Activated CD4-positive, alpha-beta T cell treated with anti-CD3 and anti-CD28 coated beads, Interleukin-10, Interleukin-2, amounts not matched to agents 100 ng/mL and 50 ng/mL, durations not matched to agents 16 hours and 8 hours (primary cell): Measurements from ENCODE around the gene PCDHGB2.
A peak's percentile ranks its signal among the peaks of the same experiment; 100 is the strongest.
"Not testable (repeated sequence)": the region's sequence is repeated elsewhere in the genome, so short reads cannot be mapped to it uniquely, and the experiment has no call there.

Experiments
- DNase-seq: peaks from one replicate; pipeline ENCODE4 v3.0.0-alpha.2; 2020

The PCDHGB2 gene

DNA sequence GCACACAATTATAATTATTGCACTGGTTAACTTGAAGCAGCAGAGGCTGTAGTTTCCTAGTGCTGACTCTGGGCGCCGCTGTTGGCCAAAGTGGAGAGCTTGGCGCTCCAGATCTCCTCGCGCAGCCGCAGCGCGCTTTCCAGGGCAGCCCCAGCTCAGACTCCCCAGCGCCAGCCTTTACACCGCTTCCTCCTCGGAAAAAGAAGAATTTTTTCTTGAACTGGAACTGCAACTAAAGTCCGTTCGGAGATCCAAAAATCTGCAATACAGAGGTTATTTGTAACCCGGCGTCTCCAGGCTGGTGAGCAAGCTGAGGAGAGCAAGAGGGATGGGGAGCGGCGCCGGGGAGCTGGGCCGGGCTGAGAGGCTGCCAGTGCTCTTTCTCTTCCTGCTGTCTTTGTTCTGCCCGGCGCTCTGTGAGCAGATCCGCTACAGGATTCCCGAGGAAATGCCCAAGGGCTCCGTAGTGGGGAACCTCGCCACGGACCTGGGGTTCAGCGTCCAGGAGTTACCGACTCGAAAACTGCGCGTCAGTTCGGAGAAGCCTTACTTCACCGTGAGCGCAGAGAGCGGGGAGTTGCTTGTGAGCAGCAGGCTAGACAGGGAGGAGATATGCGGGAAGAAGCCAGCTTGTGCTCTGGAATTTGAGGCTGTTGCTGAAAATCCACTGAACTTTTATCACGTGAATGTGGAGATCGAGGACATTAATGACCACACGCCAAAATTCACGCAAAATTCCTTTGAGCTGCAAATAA lies 27.9 kb downstream of the PCDHGB2 start, which contains the start of gene PCDHGB4:
TSS of gene PCDHGB4 (plus strand) at position 142 of the 755 bp plus-strand sequence. CDS start at position 329, 187 bp downstream.
- peak; percentile 40 for DNase-seq

DNA sequence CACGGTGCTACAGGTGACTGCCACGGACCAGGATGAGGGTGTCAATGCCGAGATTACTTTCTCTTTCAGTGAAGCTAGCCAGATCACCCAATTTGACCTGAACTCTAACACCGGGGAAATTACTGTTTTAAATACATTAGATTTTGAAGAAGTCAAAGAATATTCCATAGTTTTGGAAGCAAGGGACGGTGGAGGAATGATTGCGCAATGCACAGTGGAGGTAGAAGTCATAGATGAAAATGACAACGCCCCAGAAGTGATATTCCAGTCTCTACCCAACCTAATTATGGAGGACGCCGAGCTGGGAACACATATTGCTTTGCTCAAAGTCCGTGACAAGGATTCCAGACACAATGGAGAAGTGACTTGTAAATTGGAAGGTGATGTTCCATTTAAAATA lies 28.9 kb downstream of the PCDHGB2 start:
- DNase-seq, result no peak

DNA sequence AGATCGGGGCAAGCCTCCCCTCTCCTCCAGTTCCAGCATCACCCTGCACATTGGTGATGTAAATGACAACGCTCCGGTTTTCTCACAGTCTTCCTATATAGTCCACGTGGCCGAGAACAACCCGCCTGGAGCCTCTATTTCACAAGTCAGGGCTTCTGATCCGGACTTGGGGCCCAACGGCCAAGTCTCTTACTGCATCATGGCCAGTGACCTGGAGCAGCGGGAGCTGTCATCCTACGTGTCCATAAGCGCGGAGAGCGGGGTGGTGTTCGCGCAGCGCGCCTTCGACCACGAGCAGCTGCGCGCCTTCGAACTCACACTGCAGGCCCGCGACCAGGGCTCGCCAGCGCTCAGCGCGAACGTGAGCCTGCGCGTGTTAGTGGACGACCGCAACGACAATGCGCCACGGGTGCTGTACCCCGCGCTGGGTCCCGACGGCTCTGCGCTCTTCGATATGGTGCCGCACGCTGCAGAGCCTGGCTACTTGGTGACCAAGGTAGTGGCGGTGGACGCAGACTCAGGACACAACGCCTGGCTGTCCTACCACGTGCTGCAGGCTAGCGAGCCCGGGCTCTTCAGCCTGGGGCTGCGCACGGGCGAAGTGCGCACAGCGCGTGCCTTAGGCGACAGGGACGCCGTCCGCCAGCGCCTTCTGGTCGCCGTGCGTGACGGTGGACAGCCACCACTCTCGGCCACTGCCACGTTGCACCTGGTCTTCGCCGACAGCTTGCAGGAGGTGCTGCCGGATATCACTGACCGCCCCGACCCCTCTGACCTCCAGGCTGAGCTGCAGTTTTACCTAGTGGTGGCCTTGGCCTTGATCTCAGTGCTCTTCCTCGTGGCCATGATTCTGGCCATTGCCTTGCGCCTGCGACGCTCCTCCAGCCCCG lies 29.6 kb downstream of the PCDHGB2 start:
- no peak for DNase-seq

DNA sequence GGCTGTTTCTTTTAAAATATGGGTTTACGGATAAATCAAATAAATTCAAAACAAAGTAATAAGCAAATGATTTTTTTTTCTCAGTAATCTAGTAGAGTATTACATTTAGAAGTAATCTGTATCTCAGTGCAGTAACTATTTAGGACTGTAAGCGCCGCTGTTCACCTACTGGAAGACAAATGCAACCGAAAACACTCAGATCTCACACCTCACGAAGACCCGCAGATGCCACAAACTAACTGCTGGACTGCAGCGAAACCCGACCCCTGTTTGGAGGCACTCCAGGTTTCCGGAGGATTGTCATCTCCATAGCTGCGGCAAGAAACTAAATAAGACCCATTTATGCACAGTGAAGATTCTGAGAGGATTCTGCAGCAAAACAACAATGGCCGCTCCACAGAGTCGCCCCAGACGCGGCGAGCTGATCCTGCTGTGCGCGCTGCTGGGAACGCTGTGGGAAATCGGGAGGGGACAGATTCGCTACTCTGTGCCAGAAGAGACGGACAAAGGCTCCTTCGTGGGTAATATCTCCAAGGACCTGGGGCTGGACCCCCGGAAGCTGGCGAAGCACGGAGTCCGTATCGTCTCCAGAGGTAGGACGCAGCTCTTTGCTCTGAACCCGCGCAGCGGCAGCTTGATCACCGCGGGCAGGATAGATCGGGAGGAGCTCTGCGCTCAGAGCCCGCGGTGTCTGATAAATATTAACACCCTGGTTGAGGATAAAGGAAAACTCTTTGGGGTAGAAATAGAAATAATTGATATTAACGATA lies 32.8 kb downstream of the PCDHGB2 start, which contains the start of gene PCDHGA8:
TSS of gene PCDHGA8 (plus strand) at position 205 of the 770 bp plus-strand sequence. CDS start at position 386, 181 bp downstream.
- no peak for DNase-seq

DNA sequence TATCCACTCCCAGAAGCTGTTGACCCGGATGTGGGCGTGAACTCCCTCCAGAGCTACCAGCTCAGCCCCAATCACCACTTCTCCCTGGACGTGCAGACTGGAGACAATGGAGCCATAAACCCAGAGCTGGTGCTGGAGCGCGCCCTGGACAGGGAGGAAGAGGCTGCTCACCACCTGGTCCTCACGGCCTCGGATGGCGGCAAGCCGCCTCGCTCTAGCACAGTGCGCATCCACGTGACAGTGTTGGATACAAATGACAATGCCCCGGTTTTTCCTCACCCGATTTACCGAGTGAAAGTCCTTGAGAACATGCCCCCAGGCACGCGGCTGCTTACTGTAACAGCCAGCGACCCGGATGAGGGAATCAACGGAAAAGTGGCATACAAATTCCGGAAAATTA lies 33.5 kb downstream of the PCDHGB2 start:
- DNase-seq, result no peak

DNA sequence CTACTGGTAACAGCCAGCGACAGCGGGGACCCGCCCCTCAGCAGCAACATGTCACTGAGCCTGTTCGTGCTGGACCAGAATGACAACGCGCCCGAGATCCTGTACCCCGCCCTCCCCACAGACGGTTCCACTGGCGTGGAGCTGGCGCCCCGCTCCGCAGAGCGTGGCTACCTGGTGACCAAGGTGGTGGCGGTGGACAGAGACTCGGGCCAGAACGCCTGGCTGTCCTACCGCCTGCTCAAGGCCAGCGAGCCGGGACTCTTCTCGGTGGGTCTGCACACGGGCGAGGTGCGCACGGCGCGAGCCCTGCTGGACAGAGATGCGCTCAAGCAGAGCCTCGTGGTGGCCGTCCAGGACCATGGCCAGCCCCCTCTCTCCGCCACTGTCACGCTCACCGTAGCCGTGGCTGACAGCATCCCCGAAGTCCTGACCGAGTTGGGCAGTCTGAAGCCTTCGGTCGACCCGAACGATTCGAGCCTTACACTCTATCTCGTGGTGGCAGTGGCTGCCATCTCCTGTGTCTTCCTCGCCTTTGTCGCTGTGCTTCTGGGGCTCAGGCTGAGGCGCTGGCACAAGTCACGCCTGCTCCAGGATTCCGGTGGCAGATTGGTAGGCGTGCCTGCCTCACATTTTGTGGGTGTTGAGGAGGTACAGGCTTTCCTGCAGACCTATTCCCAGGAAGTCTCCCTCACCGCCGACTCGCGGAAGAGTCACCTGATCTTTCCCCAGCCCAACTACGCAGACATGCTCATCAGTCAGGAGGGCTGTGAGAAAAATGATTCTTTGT lies 34.8 kb downstream of the PCDHGB2 start:
- not testable (repeated sequence) for DNase-seq

DNA sequence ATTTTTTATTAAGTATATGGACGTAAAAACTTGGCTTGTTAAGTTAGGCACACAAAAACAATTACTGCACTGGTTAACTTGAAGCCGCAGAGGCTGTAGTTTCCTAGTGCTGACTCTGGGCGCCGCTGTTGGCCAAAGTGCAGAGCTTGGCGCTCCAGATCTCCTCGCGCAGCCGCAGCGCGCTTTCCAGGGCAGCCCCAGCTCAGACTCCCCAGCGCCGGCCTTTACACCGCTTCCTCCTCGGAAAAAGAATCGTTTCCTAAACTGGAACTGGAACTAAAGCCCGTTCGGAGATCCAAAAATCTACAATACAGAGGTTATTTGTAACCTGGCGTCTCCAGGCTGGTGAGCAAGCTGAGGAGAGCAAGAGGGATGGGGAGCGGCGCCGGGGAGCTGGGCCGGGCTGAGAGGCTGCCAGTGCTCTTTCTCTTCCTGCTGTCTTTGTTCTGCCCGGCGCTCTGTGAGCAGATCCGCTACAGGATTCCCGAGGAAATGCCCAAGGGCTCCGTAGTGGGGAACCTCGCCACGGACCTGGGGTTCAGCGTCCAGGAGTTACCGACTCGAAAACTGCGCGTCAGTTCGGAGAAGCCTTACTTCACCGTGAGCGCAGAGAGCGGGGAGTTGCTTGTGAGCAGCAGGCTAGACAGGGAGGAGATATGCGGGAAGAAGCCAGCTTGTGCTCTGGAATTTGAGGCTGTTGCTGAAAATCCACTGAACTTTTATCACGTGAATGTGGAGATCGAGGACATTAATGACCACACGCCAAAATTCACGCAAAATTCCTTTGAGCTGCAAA lies 38.2 kb downstream of the PCDHGB2 start, which contains the start of gene PCDHGB5:
TSS of gene PCDHGB5 (plus strand) at position 192 of the 796 bp plus-strand sequence. CDS start at position 373, 181 bp downstream.
- DNase-seq, result peak; percentile 52

DNA sequence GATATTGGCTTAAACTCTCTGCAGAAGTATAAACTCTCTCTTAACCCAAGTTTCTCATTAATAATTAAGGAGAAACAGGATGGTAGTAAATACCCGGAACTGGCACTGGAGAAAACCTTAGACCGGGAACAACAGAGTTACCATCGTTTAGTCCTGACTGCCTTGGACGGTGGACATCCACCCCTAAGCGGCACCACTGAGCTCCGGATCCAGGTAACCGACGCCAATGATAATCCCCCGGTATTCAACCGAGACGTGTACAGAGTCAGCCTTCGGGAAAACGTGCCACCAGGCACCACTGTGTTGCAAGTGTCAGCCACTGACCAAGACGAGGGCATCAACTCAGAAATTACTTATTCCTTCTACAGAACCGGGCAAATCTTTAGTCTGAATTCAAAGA lies 38.8 kb downstream of the PCDHGB2 start:
- no peak for DNase-seq

DNA sequence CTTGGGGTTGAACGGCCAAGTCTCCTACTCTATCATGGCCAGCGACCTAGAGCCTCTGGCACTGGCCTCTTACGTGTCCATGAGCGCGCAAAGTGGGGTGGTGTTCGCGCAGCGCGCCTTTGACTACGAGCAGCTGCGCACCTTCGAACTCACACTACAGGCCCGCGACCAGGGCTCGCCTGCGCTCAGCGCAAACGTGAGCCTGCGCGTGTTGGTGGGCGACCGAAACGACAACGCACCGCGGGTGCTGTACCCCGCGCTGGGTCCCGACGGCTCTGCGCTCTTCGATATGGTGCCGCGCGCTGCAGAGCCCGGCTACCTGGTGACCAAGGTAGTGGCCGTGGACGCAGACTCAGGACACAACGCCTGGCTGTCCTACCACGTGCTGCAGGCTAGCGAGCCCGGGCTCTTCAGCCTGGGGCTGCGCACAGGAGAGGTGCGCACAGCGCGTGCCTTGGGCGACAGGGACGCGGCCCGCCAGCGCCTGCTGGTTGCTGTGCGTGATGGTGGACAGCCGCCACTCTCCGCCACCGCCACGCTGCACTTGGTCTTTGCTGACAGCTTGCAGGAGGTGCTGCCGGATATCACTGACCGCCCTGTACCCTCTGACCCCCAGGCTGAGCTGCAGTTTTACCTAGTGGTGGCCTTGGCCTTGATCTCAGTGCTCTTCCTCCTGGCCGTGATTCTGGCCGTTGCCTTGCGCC lies 39.9 kb downstream of the PCDHGB2 start:
- DNase-seq, result no peak

DNA sequence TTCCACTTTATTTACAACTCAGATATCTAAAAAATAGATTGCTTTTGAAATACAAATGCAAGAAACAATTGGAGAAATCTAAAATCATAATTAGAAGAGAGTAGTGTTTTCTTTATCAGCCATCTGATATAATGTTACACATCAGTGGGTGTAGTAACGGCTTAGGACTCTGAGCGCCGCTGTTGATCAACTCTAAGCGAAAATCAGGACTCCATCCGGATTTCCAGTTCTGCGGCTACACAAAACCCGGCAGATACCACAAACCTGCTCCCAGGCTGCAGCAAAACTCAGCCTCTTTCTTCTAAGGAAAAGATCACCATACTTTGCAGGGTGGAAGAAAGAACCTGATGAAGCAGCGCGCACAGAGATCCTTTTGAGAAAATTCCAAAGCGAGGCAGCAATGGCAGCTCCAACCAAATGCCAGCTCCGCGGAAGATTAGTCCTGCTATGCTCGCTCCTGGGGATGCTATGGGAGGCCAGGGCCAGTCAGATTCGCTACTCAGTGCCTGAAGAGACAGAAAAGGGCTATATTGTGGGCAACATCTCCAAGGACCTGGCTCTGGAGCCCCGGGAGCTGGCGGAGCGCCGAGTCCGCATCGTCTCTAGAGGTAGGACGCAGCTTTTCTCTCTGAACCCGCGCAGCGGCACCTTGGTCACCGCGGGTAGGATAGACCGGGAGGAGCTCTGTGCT lies 42.9 kb downstream of the PCDHGB2 start, which contains the start of gene PCDHGA9:
TSS of gene PCDHGA9 (plus strand) at position 226 of the 691 bp plus-strand sequence. CDS start at position 401, 175 bp downstream.
- DNase-seq, result no peak

DNA sequence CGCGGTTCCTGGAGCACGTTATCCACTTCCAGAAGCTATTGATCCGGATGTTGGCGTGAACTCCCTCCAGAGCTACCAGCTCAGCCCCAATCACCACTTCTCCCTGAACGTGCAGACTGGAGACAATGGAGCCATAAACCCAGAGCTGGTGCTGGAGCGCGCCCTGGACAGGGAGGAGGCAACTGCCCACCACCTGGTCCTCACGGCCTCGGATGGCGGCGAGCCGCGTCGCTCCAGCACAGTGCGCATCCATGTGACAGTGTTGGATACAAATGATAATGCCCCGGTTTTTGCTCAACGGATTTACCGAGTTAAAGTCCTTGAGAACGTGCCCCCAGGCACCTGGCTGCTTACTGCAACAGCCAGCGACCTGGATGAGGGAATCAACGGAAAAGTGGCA lies 43.6 kb downstream of the PCDHGB2 start:
- no peak for DNase-seq

DNA sequence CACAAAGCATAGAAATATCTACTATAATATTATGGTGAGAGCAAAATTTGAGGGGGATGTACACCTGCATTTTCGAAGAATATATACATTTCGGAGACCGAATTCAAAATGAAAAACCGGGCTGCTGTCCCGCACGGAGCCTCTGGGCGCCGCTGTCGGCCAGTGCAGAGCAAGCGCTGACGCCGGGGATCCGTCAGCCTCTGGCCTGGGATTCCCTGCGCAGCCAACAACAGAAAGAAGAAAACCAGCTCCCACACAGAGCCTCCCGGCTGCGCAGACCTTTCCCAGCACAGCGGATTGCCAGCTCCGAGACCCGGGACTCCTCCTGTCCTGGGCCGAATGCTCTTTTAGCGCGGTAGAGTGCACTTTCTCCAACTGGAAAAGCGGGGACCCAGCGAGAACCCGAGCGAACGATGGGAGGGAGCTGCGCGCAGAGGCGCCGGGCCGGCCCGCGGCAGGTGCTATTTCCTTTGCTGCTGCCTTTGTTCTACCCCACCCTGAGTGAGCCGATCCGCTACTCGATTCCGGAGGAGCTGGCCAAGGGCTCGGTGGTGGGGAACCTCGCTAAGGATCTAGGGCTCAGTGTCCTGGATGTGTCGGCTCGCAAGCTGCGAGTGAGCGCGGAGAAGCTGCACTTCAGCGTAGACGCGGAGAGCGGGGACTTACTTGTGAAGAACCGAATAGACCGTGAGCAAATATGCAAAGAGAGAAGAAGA lies 48.2 kb downstream of the PCDHGB2 start, which contains the start of gene PCDHGB6:
TSS of gene PCDHGB6 (plus strand) at position 232 of the 716 bp plus-strand sequence. CDS start at position 414, 182 bp downstream.
- DNase-seq, result peak; percentile 36

DNA sequence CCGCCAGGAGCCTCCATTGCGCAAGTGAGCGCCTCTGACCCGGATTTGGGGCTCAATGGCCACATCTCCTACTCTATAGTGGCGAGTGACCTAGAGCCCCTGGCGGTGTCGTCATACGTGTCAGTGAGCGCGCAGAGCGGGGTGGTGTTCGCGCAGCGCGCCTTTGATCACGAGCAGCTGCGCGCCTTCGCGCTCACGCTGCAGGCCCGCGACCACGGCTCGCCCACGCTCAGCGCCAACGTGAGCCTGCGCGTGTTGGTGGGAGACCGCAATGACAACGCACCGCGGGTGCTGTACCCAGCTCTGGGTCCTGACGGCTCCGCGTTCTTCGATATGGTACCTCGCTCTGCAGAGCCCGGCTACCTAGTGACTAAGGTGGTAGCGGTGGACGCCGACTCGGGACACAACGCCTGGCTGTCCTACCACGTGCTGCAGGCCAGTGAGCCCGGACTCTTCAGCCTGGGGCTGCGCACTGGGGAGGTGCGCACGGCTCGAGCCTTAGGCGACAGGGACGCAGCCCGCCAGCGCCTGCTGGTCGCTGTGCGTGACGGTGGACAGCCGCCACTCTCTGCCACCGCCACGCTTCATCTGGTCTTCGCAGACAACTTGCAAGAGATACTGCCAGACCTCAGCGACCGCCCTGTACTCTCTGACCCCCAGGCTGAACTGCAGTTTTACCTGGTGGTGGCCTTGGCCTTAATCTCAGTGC lies 50.0 kb downstream of the PCDHGB2 start:
- no peak for DNase-seq

DNA sequence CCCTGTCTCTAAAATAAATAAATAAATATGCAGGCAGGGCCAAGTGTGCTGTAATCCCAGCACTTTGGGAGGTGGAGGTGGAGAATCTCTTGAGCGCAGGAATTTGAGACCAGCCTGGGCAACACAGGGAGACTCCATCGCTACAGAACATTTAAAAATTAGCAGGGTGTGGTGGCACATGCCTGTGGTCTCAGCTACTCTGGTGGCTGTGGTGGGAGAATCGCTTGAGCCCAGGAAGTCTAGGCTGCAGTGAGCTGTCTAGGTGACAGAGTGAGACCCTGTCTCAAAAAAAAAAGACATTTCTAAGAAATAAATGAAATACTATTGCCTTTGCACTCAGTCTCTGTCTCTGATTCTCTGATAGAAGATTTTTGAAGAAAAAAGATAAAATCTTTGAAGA lies 51.8 kb downstream of the PCDHGB2 start:
- DNase-seq, result no peak
